OCI-LY1 (cell line): Measurements from ENCODE around the gene PARN.
"Not testable (repeated sequence)": the region's sequence is repeated elsewhere in the genome, so short reads cannot be mapped to it uniquely, and the experiment has no call there.

Experiments
- H2AFZ ChIP-seq: fragments of 200-600 bp; sonication (generic), shearing (Covaris generic); 2 replicates; pipeline ENCODE4 v1.6.0; 2014; ENCODE audit warnings: antibody characterized with exemption, mild to moderate bottlenecking, low read length
- H3F3A ChIP-seq: fragments of 200-600 bp; sonication (generic), shearing (Covaris generic); 2 replicates; pipeline ENCODE4 v1.6.0; 2014; ENCODE audit warnings: mild to moderate bottlenecking, antibody characterized with exemption, low read length, moderate library complexity; ENCODE audit not compliant: insufficient read depth
- H3K27ac ChIP-seq: fragments of 200-600 bp; sonication (generic); 2 replicates; pipeline ENCODE4 v1.5.1; 2014; ENCODE audit warnings: low read length, mixed run types, mild to moderate bottlenecking, low read depth; ENCODE audit not compliant: poor library complexity, severe bottlenecking
- H3K27me3 ChIP-seq: fragments of 200-600 bp; sonication (generic); 2 replicates; pipeline ENCODE4 v1.6.0; 2014; ENCODE audit warnings: antibody characterized with exemption, mild to moderate bottlenecking, low read length, moderate library complexity; ENCODE audit not compliant: insufficient read depth
- H3K36me3 ChIP-seq: fragments of 200-600 bp; sonication (generic); 2 replicates; pipeline ENCODE4 v1.6.1; 2014; ENCODE audit warnings: mild to moderate bottlenecking, antibody characterized with exemption, low read length, moderate library complexity, mixed read lengths; ENCODE audit not compliant: insufficient read depth
- H3K4me1 ChIP-seq: fragments of 200-600 bp; sonication (generic); 2 replicates; pipeline ENCODE4 v1.5.1; 2014; ENCODE audit warnings: mild to moderate bottlenecking, low read length, moderate library complexity; ENCODE audit not compliant: insufficient read depth, severe bottlenecking
- H3K4me2 ChIP-seq: fragments of 200-600 bp; sonication (generic), shearing (Covaris generic); 2 replicates; pipeline ENCODE4 v1.6.1; 2014; ENCODE audit warnings: low read length
- H3K4me3 ChIP-seq: fragments of 200-600 bp; sonication (generic); 2 replicates; pipeline ENCODE4 v1.5.1; 2014; ENCODE audit warnings: low read length, low read depth, mild to moderate bottlenecking, mixed read lengths; ENCODE audit not compliant: poor library complexity, severe bottlenecking
- H3K79me2 ChIP-seq: fragments of 200-600 bp; shearing (Covaris generic); 2 replicates; pipeline ENCODE4 v1.6.1; 2016; ENCODE audit warnings: mixed run types, low read length, mixed read lengths; ENCODE audit not compliant: insufficient read depth
- H3K9ac ChIP-seq: fragments of 200-600 bp; sonication (generic), shearing (Covaris generic); 2 replicates; pipeline ENCODE4 v1.6.1; 2014; ENCODE audit warnings: mild to moderate bottlenecking, low read length, mixed read lengths
- H3K9me2 ChIP-seq: fragments of 200-600 bp; sonication (generic), shearing (Covaris generic); 2 replicates; pipeline ENCODE4 v1.6.1; 2014; ENCODE audit warnings: low read depth, mild to moderate bottlenecking, low read length, mixed read lengths
- H3K9me3 ChIP-seq: fragments of 200-600 bp; shearing (Covaris generic); 2 replicates; pipeline ENCODE4 v1.6.1; 2014; ENCODE audit warnings: low read length, mixed read lengths
- H4K20me1 ChIP-seq: fragments of 200-600 bp; sonication (generic), shearing (Covaris generic); 2 replicates; pipeline ENCODE4 v1.6.0; 2016; ENCODE audit warnings: mild to moderate bottlenecking, low read length; ENCODE audit not compliant: insufficient read depth
- CTCF ChIP-seq: fragments of 200-600 bp; sonication (generic), shearing (Covaris generic); IDR thresholded peaks from 2 replicates; pipeline ENCODE4 v1.5.1; 2017; ENCODE audit warnings: mild to moderate bottlenecking, antibody characterized with exemption, low read length, moderate library complexity, mixed read lengths
- EZH2 ChIP-seq: fragments of 200-600 bp; sonication (generic), shearing (Covaris generic); IDR thresholded peaks from 2 replicates; pipeline ENCODE4 v1.8.0; 2017; ENCODE audit warnings: borderline replicate concordance, mixed run types, mild to moderate bottlenecking, antibody characterized with exemption, low read length, moderate library complexity, mixed read lengths

The PARN gene

GRCh38 chr16:14641926-14642325 lies 11.9 kb upstream of the PARN start:
- peaks cover 72% of the 10 kb centered on the region for H3K36me3 ChIP-seq
- no peaks in the 10 kb centered on the region for H3K4me1 ChIP-seq
- H3K4me3 ChIP-seq: no peak overlapping the region
- H3K79me2 ChIP-seq: peaks cover 57% of the 10 kb centered on the region
- H3K27ac ChIP-seq: no peak overlapping the region
- H3K9ac ChIP-seq: no peak overlapping the region
- H3K9me2 ChIP-seq: no peaks in the 10 kb centered on the region
- H2AFZ ChIP-seq: no peak overlapping the region
- no peak for TF ChIP-seq EZH2
- no peak for TF ChIP-seq CTCF
- no peak overlapping the region for H3K4me2 ChIP-seq
- no peaks in the 10 kb centered on the region for H3K27me3 ChIP-seq
- H3K9me3 ChIP-seq: no peaks in the 10 kb centered on the region
- no peaks in the 10 kb centered on the region for H3F3A ChIP-seq
- 0 out of 2 replicates have a peak, but pooled peaks cover 2% of the 10 kb centered on the region for H4K20me1 ChIP-seq

GRCh38 chr16:14641206-14641605 lies 11.1 kb upstream of the PARN start:
- Histone ChIP-seq H3K79me2 (peaks cover 59% of the 10 kb centered on the region), H3K9ac (no peak overlapping the region), H3K36me3 (peaks cover 65% of the 10 kb centered on the region), H2AFZ (no peak overlapping the region), H3K9me3 (no peaks in the 10 kb centered on the region), H3K4me3 (no peak overlapping the region), H3K4me2 (no peak overlapping the region), H3K4me1 (no peaks in the 10 kb centered on the region), H3K27ac (no peak overlapping the region), H3K9me2 (no peaks in the 10 kb centered on the region), H3K27me3 (no peaks in the 10 kb centered on the region), H3F3A (no peaks in the 10 kb centered on the region), H4K20me1 (0 out of 2 replicates have a peak, but pooled peaks cover 2% of the 10 kb centered on the region)
- no peak for TF ChIP-seq EZH2
- no peak for TF ChIP-seq CTCF

GRCh38 chr16:14640538-14640937 lies 10.5 kb upstream of the PARN start:
- Histone ChIP-seq H3K4me2 (no peak overlapping the region), H3K27me3 (no peaks in the 10 kb centered on the region), H3K4me1 (no peaks in the 10 kb centered on the region), H3K9me2 (no peaks in the 10 kb centered on the region), H3K27ac (no peak overlapping the region), H3K36me3 (peaks cover 58% of the 10 kb centered on the region), H3K4me3 (no peak overlapping the region), H3K9ac (no peak overlapping the region), H3K9me3 (no peaks in the 10 kb centered on the region), H4K20me1 (0 out of 2 replicates have a peak, but pooled peaks cover 2% of the 10 kb centered on the region), H3F3A (no peaks in the 10 kb centered on the region), H3K79me2 (peaks cover 65% of the 10 kb centered on the region), H2AFZ (no peak overlapping the region)
- no peak for TF ChIP-seq EZH2
- no peak for TF ChIP-seq CTCF

GRCh38 chr16:14636951-14637240 lies 6.8 kb upstream of the PARN start:
- Histone ChIP-seq H3K36me3 (peaks cover 53% of the 10 kb centered on the region), H3K4me1 (peaks cover 18% of the 10 kb centered on the region), H3K79me2 (peaks cover 79% of the 10 kb centered on the region)
- not testable (repeated sequence) for H3K27me3 ChIP-seq, H4K20me1 ChIP-seq, H3K9me2 ChIP-seq, H3K9ac ChIP-seq, H3K4me2 ChIP-seq, H3K9me3 ChIP-seq, H3K27ac ChIP-seq, H3K4me3 ChIP-seq, H3F3A ChIP-seq, H2AFZ ChIP-seq

GRCh38 chr16:14636179-14636950 lies 6.3 kb upstream of the PARN start:
- Histone ChIP-seq H3K79me2 (peaks cover 77% of the 10 kb centered on the region), H3K4me1 (peaks cover 21% of the 10 kb centered on the region), H3K36me3 (peaks cover 53% of the 10 kb centered on the region)
- not testable (repeated sequence) for H4K20me1 ChIP-seq, H3K4me3 ChIP-seq, H3F3A ChIP-seq, H2AFZ ChIP-seq, H3K27ac ChIP-seq, H3K4me2 ChIP-seq, H3K9ac ChIP-seq, H3K9me2 ChIP-seq, H3K27me3 ChIP-seq, H3K9me3 ChIP-seq
